CD14-positive monocyte (primary cell): ENCODE data around the gene RPL12. TPM values are rescaled to one million over a fixed set of nuclear protein-coding genes. Genes with fewer than 3 reads are reported as not detected.

Experiments used
- DNase-seq, 3 donors: peaks; one replicate each; pipeline ENCODE4 v3.0.0-alpha.2; 2011 to 2022
- H2AFZ ChIP-seq: 2 replicates; pipeline ENCODE4 v1.6.0; 2012; ENCODE audit warnings: mild to moderate bottlenecking, low read depth, low read length, inconsistent platforms; ENCODE audit not compliant: insufficient read depth, poor library complexity, severe bottlenecking
- H3K27ac ChIP-seq, 2 donors: 1 replicate in 1 of 2; 2 replicates in 1 of 2; pipeline ENCODE4 v1.5.1; 2012 to 2013; ENCODE audit warnings: low read length in 2 of 2, control low read depth in 1 of 2, inconsistent platforms in 1 of 2, low read depth in 1 of 2, mild to moderate bottlenecking in 1 of 2
- H3K27me3 ChIP-seq, 2 donors: one replicate each; pipeline versions ENCODE4 v1.6.0 to v1.6.1; 2011 to 2013; ENCODE audit warnings: low read length in 2 of 2; ENCODE audit not compliant: control insufficient read depth in 2 of 2, insufficient read depth in 2 of 2
- H3K36me3 ChIP-seq, 2 donors: replicated peaks in 1 of 2; 1 replicate in 1 of 2; 2 replicates in 1 of 2; pipeline versions ENCODE4 v1.5.1 to v1.6.1; 2012 to 2013; ENCODE audit warnings: low read length in 2 of 2, control low read depth in 1 of 2, inconsistent platforms in 1 of 2, mild to moderate bottlenecking in 1 of 2; ENCODE audit not compliant: insufficient read depth in 2 of 2, control insufficient read depth in 1 of 2
- H3K4me1 ChIP-seq, 2 donors: 1 replicate in 1 of 2; 2 replicates in 1 of 2; pipeline versions ENCODE4 v1.5.1 to v1.6.1; 2012 to 2013; ENCODE audit warnings: low read length in 2 of 2, control low read depth in 1 of 2, inconsistent platforms in 1 of 2, mild to moderate bottlenecking in 1 of 2, moderate library complexity in 1 of 2; ENCODE audit not compliant: insufficient read depth in 2 of 2, control insufficient read depth in 1 of 2
- H3K4me2 ChIP-seq: replicated peaks from 2 replicates; pipeline ENCODE3; 2012; ENCODE audit warnings: low read length, moderate library complexity, mild to moderate bottlenecking; ENCODE audit not compliant: poor library complexity, severe bottlenecking; ENCODE audit errors: extremely low read depth
- H3K4me3 ChIP-seq, 3 experiments: fragments of 200-600 bp in 1 of 3; sonication (generic) in 1 of 3; replicated peaks in 1 of 3; 1 replicate in 2 of 3; 2 replicates in 1 of 3; pipeline ENCODE4 v1.5.1; 2011 to 2013; ENCODE audit warnings: low read length in 3 of 3, mild to moderate bottlenecking in 3 of 3, control low read depth in 2 of 3, low read depth in 2 of 3, inconsistent platforms in 1 of 3, moderate library complexity in 1 of 3
- H3K79me2 ChIP-seq: 2 replicates; pipeline ENCODE4 v1.6.0; 2012; ENCODE audit warnings: mild to moderate bottlenecking, control low read depth, inconsistent platforms, low read length, moderate library complexity; ENCODE audit not compliant: insufficient read depth
- H3K9ac ChIP-seq: 2 replicates; pipeline ENCODE4 v1.6.0; 2017; ENCODE audit warnings: low read length, mild to moderate bottlenecking; ENCODE audit not compliant: insufficient read depth, poor library complexity, severe bottlenecking
- H3K9me3 ChIP-seq, 2 donors: replicated peaks in 1 of 2; 1 replicate in 1 of 2; 2 replicates in 1 of 2; pipeline versions ENCODE4 v1.5.1 to v1.6.1; 2012 to 2013; ENCODE audit warnings: low read length in 2 of 2, control low read depth in 1 of 2; ENCODE audit not compliant: control insufficient read depth in 1 of 2, insufficient read depth in 1 of 2
- H4K20me1 ChIP-seq: 2 replicates; pipeline ENCODE4 v1.6.0; 2012; ENCODE audit warnings: mild to moderate bottlenecking, low read length, control low read depth, moderate library complexity; ENCODE audit not compliant: insufficient read depth
- H3K27ac Mint-ChIP-seq, 7 donors: one replicate each; pipeline ENCODE4 v1.8.0; 2020; ENCODE audit warnings: mild to moderate bottlenecking in 7 of 7, mixed read lengths in 7 of 7, moderate library complexity in 6 of 7, inconsistent platforms in 2 of 7
- H3K27me3 Mint-ChIP-seq, 3 donors: one replicate each; pipeline ENCODE4 v1.8.0; 2021 to 2022; ENCODE audit warnings: low read depth in 3 of 3, mild to moderate bottlenecking in 3 of 3, mixed read lengths in 3 of 3, moderate library complexity in 3 of 3, inconsistent platforms in 1 of 3
- H3K36me3 Mint-ChIP-seq, 2 donors: one replicate each; pipeline ENCODE4 v1.8.0; 2020; ENCODE audit warnings: mixed read lengths in 2 of 2, inconsistent platforms in 1 of 2, mild to moderate bottlenecking in 1 of 2
- H3K4me1 Mint-ChIP-seq: one replicate; pipeline ENCODE4 v1.8.0; 2020; ENCODE audit warnings: mild to moderate bottlenecking, mixed read lengths
- H3K4me3 Mint-ChIP-seq, 2 donors: one replicate each; pipeline ENCODE4 v1.8.0; 2020; ENCODE audit warnings: mild to moderate bottlenecking in 2 of 2, mixed read lengths in 2 of 2, moderate library complexity in 1 of 2
- H3K9me3 Mint-ChIP-seq, 7 donors: one replicate each; pipeline ENCODE4 v1.8.0; 2020 to 2022; ENCODE audit warnings: mixed read lengths in 7 of 7, mild to moderate bottlenecking in 6 of 7, moderate library complexity in 6 of 7, inconsistent platforms in 2 of 7
- WGBS: methylation state at CpG from one replicate; pipeline ENCODE4 v1.1.5; 2013; ENCODE audit warnings: missing lambda C conversion rate; ENCODE audit not compliant: insufficient coverage; 5-methylcytosine and 5-hydroxymethylcytosine counted together
- intact Hi-C, 2 donors: fragments of 100-400 bp; cut with micrococcal nuclease; formaldehyde crosslinking; loops; one replicate each; pipeline versions ENCODE4 v1.15.0 to v1.15.1; 2023
- polyA plus RNA-seq, 3 donors: library from polyadenylated mRNA; depleted of rRNA in 1 of 3; unstranded in 2 of 3; stranded (reverse) in 1 of 3; fragments of 300-500 nt in 2 of 3; fragments of >200 nt in 1 of 3; fragmentation: Illumina TruSeq in 2 of 3; gene quantifications; 1 replicate in 2 of 3; 2 replicates in 1 of 3; pipeline ENCODE4 v1.2.3, GENCODE V29; 2012 to 2021
- TF ChIP-seq, protein P1 (sequence below): fragments of 200-600 bp; IDR thresholded peaks from one replicate; pipeline ENCODE4 v1.8.0; 2022; ENCODE audit warnings: antibody characterized with exemption, mild to moderate bottlenecking

RPL12 gene
- polyA plus RNA-seq, 3 donors = 417 to 1,509 (median 490) TPM

DNA sequence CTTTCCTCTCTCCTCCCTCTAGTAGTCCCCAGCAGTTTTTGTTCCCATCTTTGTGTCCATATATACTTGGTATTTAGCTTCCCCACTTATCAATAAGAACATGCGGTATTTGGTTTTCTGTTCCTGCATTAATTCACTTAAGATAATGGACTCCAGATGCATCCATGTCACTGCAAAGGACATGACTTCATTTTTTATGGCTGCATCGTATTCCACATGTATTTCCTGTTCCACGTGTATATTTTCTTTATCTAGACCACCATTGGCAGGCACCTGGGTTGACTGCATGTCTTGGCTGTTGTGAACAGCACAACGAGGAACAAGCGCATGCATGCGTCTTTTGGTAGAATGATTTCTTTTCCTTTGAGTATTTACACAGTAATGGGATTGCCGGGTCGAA is 20.8 kb downstream of the RPL12 start:
- intact Hi-C loops = no loop called here
- H2AFZ ChIP-seq = no peak overlapping the region
- H3K79me2 ChIP-seq = peaks cover 30% of the 10 kb centered on the region
- no peak overlapping the region for H3K4me3 ChIP-seq
- no peak overlapping the region for H3K4me3 Mint-ChIP-seq
- H3K27me3 ChIP-seq = no peaks in the 10 kb centered on the region
- TF ChIP-seq, protein P1, sequence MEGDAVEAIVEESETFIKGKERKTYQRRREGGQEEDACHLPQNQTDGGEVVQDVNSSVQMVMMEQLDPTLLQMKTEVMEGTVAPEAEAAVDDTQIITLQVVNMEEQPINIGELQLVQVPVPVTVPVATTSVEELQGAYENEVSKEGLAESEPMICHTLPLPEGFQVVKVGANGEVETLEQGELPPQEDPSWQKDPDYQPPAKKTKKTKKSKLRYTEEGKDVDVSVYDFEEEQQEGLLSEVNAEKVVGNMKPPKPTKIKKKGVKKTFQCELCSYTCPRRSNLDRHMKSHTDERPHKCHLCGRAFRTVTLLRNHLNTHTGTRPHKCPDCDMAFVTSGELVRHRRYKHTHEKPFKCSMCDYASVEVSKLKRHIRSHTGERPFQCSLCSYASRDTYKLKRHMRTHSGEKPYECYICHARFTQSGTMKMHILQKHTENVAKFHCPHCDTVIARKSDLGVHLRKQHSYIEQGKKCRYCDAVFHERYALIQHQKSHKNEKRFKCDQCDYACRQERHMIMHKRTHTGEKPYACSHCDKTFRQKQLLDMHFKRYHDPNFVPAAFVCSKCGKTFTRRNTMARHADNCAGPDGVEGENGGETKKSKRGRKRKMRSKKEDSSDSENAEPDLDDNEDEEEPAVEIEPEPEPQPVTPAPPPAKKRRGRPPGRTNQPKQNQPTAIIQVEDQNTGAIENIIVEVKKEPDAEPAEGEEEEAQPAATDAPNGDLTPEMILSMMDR = no peak
- DNase-seq = no peak
- no peak overlapping the region for H3K27ac Mint-ChIP-seq
- WGBS = 100% methylated on average over 5 of the region's 8 CpGs
- no peak overlapping the region for H3K9ac ChIP-seq
- H3K4me1 ChIP-seq = peaks cover 5% of the 10 kb centered on the region in 2 donors
- H4K20me1 ChIP-seq = no peaks in the 10 kb centered on the region
- no peak overlapping the region for H3K27ac ChIP-seq
- no peak overlapping the region for H3K4me2 ChIP-seq
- peaks cover 12% of the 10 kb centered on the region for H3K4me1 Mint-ChIP-seq
- peaks cover 56 to 78% of the 10 kb centered on the region in 2 donors for H3K36me3 Mint-ChIP-seq
- H3K9me3 Mint-ChIP-seq = no peaks in the 10 kb centered on the region
- H3K9me3 ChIP-seq = no peaks in the 10 kb centered on the region
- H3K36me3 ChIP-seq = peaks cover 46 to 78% of the 10 kb centered on the region in 2 donors
- H3K27me3 Mint-ChIP-seq = peaks cover 0 to 2% (median 0%) of the 10 kb centered on the region in 3 donors

DNA sequence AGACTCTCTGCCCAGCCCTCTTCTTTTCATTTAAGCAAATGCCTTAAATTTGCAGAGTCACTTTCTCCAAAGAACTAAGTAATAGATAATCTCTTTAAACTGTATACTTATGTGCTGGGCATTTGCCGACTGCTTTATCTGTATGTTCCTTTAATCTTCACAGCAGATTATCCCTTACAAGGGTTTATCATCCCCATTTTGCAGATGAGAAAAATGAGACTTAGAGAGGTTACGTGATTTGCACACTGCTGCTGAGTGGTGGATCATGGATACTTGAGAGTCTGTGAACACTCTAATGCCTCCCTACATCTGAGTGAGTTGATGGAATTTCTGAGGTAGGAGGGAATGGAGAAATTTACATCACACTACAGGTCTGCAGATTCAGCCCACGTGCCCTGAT is 22.9 kb downstream of the RPL12 start:
- Histone ChIP-seq H3K4me2 (no peak overlapping the region), H3K79me2 (peaks cover 49% of the 10 kb centered on the region), H3K4me1 (peaks cover 18 to 19% of the 10 kb centered on the region in 2 donors), H3K27me3 (no peaks in the 10 kb centered on the region), H3K9me3 (no peaks in the 10 kb centered on the region), H3K27ac (no peak overlapping the region), H4K20me1 (no peaks in the 10 kb centered on the region), H2AFZ (no peak overlapping the region), H3K9ac (no peak overlapping the region), H3K4me3 (no peak overlapping the region), H3K36me3 (peaks cover 27 to 57% of the 10 kb centered on the region in 2 donors)
- H3K36me3 Mint-ChIP-seq = peaks cover 37 to 57% of the 10 kb centered on the region in 2 donors
- intact Hi-C loops = no loop called here
- peaks cover 25% of the 10 kb centered on the region for H3K4me1 Mint-ChIP-seq
- no peak overlapping the region for H3K4me3 Mint-ChIP-seq
- no CpG with 5 or more reads among the region's 3 CpGs for WGBS
- no peak overlapping the region for H3K27ac Mint-ChIP-seq
- TF ChIP-seq, protein P1 = no peak
- H3K27me3 Mint-ChIP-seq = no peaks in the 10 kb centered on the region
- H3K9me3 Mint-ChIP-seq = no peaks in the 10 kb centered on the region
- DNase-seq = no peak
